ENCODE data around the gene CCDC150. TPM values are rescaled to one million over a fixed set of nuclear protein-coding genes. Genes with fewer than 3 reads are reported as not detected.

Gene CCDC150
- total RNA-seq, 8 experiments from 2014 or later, result 1.7 to 22.6 (median 3.9) TPM

Other genes starting within 250 kb of the CCDC150 start
- 10 to 100 TPM in 1 of 8 experiments, 1 to 10 TPM in 6, under 1 TPM in 1; 0.94 to 28.6 (median 7.6) TPM for gene HECW2, start 46.2 kb upstream of the CCDC150 start, total RNA-seq
- gene GTF3C3, start 160.0 kb downstream of the CCDC150 start, total RNA-seq, result 10 to 100 TPM; 26.3 to 62.8 (median 33.9) TPM
- gene C2orf66, start 169.6 kb downstream of the CCDC150 start, total RNA-seq, result 1 to 10 TPM in 2 of 8 experiments, under 1 TPM in 6; 0.23 to 5.8 (median 0.64) TPM

All from motor neuron (in vitro differentiated cells).